Epidermal melanocyte (primary cell): ENCODE measurements around the gene ELK4.

ENCODE experiments used
- DNase-seq: peaks from one replicate; pipeline ENCODE4 v3.0.0; 2011; ENCODE audit warnings: low spot score; ENCODE audit not compliant: insufficient read length

The ELK4 gene, protein sequence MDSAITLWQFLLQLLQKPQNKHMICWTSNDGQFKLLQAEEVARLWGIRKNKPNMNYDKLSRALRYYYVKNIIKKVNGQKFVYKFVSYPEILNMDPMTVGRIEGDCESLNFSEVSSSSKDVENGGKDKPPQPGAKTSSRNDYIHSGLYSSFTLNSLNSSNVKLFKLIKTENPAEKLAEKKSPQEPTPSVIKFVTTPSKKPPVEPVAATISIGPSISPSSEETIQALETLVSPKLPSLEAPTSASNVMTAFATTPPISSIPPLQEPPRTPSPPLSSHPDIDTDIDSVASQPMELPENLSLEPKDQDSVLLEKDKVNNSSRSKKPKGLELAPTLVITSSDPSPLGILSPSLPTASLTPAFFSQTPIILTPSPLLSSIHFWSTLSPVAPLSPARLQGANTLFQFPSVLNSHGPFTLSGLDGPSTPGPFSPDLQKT

DNA sequence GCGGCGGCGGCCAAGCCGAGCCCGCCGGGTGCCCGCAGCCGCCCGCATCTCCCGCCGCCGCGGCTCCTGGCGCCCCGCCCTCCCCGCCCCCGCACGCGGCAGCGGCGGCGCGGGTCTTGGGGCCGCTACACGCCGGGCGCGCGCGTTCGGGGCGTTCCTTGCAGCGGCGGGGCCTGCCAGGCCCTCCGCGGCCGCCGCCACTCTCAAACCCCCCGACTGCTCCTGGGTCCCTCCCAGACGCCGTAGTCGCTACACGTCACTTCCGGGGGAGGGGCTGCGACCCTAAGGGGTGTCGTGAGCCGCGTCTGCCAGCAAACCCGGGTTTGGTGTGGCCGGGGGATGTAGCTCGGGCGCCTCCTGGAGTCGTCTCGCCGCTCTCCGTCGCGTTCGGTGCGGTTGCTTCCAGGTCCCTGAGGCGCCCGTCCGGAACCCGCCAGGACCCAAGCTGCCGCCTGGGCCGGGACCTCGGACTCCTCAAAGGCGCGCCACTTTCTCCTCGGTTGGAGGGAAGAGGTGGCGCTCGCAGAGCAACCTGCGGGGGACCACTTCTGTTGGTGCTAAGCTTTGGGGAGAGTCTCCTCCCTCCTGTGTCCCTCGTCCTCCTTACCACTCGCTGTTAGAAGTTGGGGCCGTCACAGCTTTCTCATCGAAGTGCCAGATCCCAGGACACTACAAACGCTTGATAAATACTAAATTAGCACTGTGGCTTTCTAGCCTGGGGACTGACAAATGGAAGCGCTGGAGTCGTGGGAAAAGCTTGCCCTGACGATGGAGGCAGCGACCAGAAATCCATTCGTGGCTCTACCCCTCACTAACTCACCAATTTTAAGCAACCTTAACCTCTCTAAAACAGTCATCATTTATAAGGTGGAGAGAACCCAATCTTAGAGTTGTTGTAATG, at the start of gene ELK4:
Gene ELK4, minus strand, starts transcription at position 244 of the 901 bp plus-strand sequence. CDS start 8,129 bp downstream, outside the sequence.
- peak; percentile 95 for DNase-seq

DNA sequence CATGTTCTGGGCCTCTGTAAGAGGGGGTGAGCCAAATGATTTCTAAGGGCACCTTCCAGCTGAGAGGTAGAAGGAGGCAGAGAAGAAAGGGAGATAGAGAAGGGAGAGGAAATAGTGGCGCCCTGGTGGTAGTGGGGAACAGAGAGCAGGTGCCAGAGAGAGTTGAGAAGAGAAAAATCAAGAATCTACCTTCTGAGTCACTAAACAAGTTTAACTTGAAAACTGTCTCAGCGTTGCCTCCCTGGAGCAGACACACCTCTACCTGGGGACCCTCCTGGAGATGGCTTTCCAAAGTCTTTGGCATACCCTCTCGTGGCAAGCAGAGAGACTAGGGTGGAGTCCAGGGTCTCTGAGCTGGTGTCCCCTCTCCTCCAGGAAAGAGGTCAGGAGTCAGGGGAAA, 49.6 kb upstream of the ELK4 start:
- no peak for DNase-seq

DNA sequence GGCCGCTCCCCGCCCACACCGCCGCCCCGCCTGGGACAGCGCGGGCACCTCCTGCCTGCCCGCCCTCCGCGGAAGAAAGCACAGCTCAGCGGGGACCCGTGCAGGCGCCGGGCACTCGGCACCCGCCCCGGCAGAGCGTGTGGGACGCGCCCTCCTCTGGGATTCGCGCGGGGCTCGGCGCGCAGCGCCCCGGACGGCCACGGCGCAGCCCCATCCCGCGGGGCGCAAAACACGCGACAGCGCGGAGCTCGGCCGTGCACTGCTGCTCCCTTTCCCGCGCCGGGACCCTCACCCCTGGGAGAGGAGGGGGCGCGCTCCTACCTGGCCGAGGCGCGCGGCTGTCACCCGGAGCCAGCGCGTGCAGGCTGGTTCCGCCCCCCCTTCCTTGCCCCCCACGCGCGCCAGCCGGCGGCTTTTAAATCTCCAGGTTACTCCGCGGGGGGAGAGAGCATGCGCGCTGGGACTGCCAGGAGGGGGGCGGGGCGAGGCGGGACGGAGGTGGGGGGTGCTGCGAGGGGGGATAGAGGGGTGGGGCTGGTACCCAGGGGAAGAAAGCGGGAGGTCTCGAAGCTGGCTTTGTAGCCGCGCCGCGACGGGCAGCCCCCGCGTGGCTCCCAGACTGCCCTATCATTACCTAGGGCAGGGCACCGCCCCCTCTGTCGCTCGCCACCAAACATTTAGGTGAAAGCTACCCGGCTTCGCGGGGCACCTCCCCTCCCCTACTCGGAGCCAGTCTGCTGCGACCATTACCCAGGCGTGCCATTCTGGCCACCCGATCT, 48.5 kb upstream of the ELK4 start, which contains the start of gene SLC45A3:
Gene SLC45A3, minus strand, starts transcription at position 437 of the 779 bp plus-strand sequence. CDS start 15,853 bp downstream, outside the sequence.
- DNase-seq = no peak

DNA sequence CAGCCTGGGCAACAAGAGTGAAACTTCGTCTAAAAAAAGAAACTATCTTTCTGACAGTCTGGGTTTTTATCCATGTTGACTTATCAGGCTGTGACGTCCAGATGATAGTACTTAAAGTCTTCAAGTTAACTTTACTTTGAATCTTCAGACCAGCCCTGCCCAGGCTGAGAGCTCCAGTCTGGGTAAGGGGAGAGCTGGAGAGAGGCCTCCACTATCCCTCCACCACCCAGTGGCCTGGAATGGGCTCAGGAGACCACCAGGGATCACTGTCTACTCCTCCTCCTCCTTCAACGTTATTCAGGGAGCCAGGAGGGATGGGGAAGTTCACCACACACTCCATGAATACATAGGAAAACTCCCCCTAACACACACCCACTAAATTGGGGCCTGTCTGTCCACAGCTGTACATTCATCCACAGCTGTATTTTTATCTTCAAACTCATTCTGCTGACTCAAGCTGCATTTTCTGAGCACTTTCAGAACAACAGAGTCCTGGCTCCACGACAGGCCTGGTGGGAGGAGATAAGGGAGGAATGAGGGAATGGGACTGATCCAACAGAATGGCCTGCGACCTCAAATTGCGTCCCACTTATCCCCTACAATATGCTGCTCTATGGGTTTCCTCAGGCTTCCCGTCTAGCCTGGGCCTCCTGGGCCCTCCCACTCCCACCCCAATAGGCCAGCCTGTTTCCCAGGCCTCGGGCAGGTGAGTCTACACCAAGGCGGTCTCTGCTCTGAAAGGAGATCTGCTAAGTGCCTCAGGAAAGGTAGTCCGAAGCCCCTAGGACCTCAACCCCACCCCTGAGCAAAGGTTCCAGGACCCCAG, 46.7 kb upstream of the ELK4 start:
- no peak for DNase-seq

DNA sequence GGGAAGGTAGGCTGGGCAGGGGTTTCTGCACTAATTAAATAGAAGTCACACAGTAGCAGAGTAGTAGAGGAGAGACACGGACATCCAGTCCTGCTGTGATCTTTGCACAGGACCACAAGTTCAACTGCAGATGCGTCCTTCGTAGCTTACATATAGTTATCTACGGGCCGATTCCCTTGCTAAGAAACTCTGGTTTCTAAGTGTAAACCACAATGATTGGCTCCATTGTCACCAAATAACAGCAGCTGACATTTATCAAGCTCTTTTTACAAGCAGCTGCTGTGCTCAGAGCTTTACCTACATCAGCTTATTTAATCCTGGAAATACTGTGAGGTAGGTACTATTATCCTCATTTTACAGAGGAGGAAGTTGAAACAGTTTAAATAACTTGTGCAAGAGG, 45.4 kb upstream of the ELK4 start:
- no peak for DNase-seq

DNA sequence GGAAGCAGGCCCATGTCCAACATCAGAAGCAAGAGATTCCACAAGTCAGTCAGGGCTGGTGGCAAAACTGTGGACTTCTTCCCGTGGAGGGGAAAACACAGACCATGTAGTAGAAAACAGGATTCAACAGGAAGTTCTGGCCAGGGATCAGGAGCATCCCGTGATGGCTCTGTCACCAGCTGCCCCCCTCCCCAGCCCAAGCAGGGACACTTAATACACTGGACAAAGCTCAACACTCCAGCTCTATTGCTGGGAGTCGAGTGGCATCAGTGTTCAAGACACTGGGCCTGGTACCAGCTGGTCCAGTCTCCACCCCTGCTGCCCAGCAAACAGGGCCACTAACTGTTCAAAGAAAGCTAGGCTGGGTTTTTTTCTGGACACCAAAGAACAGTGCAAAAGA, 44.8 kb upstream of the ELK4 start:
- no peak for DNase-seq

DNA sequence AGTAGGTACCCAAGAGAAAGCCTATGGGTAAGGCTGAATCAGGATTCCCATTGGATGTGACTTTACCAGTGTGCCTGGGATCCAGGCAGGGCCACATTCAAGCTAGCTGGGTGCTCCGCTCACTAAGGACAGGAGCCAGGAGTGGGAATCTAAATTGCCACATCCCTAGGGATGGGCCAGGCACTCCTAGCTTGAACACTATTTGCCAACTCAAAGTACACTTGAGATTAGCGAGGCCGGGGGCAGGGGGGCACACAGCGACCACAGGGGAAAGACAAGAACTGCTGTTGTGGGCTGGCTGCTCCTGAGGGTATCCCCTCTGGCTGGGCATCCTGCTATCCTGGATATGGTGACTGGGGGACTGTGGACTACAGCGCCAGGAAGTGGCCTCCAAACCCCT, 44.2 kb upstream of the ELK4 start:
- no peak for DNase-seq

DNA sequence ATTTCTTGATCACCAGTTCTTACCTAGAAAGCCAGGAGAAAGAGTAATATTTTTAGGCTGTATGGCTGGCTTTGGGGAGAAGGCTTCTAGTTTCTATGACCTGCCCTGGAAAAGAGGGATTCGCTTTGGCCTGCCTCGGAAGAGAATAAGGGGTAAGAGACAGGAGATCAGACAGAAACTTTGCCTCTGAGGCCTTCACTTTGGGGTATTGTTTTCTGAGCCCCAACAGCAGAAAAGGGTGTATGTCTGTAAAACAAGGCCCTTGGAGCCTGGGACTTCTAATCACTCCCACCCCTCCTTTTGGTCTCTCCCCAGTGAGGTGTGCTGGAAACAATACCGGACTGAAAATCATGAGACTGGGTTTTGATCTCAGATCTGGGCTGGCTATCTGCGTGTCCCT, 43.4 kb upstream of the ELK4 start:
- DNase-seq = no peak

DNA sequence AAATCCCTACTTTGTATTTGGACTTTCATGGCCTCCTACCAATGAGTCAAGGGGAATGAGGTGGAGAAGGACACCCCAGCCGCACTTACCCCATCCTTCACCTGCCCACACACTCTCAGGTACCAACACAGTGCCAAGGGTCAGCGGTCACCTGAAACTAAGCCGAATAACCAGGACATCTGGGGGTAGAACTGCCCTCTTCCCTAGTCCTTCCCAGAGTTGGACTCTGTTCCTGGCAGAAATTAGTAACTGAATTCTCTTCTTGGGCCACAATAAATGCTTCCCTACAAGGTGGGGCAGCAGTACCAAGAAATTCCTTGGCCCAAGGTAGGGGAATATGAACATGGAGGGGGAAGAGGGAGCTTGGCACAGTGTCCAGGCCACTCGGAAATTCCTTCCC, 41.2 kb upstream of the ELK4 start:
- no peak for DNase-seq

DNA sequence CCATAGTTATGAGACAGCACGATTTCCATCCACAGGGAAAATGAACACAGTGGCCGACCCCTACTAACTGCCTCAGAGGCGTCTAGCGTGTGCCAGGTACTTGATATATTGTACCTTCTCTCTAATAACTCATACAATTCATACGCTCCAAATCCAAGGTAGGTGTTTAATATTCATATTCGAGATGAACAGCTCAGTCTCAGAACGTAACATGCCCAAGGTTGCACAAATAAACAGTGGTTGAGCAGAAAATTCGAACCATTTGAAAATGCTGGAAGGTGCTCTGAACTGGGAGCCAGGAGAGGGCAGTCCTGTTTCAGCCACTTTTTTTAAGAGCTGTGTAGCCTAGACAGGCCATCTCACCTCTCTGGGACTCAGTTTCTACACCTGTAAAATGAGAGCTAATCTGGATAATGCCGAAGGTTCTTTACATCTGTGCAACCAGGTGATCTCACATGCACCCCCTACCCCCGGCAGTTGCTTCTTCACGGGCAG, 40.6 kb upstream of the ELK4 start:
- no peak for DNase-seq

DNA sequence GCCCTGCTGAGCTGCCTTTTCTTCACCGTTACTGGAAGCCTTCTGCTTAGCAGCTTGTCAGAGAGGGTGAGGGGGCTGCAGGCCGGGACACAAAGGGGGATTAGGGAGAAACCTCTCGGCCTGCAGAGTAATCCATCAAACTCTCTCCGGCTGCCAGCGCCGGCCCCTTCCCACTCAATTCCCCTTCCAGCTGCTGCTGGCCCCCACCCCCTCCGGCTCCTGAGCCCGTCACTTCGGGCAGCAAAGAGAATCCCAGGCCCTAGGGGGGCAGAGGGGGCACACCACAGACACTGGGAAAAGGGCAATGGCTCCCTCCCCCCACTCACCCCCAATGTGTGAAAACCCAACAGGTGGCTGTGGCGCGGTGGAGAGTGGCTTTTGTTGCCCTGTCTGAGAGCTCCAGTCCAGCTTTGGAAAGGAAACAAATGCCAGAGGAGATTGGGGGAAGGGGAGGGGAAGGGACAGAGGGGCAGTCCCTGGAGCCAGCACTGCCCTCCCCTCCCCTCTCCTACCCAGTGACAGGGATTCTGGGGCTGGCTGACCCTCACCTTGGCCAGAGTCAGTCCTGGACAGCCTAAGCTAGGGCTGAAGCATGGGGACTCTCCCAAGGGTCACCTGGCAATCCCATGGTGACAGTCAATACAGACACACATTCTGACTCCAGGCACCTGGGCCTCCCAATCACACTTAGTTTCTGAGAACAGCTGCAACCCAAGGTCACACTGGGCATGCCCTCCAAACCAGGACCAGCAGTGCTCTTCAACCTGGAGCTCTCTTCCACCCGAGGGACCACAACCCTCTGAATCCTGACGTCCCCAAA, 39.0 kb upstream of the ELK4 start:
- DNase-seq = no peak

DNA sequence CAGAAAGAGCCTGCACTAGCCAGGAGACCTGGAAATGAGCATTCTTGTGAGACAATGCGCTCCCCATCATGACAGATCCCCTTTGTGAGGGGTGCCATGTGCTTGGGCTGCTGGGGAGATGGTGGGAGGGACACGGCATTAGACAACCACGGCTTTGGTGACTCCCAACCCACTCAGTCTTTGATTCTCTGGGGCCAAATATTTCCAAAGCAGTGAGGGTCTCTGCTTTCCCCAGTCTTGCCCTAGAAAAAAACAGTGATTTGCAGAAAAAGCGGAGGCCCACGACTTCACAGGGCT, 38.3 kb upstream of the ELK4 start:
- DNase-seq = no peak

DNA sequence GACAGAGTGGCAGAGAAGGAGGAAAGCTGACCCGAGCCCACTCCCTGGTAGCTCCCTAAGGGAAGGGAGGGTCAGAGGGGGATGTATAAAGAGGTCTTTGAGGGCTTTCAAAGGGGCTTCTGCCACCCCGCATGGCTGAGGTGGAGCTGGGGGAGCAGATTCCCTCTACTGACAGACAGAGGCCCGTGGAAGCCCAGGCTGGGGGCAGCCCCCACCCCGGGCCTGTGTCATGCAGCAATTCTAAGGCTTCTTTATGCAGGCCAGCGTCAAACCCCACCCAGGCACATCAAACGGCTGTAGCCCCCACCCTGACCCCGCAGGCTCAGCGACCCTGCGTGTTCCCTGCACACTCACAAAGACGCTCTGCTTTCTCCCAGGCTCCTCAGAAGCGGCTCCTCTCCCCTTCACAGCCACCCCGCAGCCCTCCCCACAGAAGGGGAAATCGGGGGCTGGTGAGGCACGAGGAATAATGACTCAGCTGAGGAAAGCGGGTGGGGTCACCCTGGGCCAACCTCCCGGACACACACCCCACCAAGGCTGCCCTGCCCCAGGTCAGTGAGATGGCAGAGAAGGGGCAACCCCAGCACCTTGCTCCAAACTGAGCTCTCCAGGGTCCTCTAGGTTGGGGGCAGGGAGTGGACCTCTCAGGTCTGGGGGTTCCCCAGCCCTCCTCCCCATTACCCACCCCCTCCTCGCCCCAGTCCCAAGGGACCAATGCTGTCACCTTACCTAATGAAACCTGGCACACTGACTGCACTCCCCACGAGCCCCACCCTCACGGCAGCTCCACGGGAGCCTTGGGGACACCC, 37.7 kb upstream of the ELK4 start:
- no peak for DNase-seq

DNA sequence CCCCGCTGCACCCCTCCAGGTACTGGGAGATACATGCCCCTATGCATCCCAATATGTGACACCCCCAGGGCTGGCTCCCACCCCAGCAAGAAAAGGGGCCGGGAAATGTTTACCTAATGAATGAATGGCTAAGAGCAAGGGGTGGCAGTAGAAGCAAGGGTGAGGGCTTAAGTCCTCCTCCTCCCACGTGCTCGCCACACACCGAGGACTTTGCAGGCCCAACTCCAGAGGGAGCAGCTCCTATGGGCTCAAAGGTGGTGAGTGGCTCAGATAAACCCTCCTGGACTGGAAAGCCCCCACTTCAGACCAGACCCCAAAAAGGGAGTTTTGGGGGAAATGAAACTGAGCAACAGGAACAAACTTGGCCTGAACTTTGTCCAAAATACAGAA, 37.1 kb upstream of the ELK4 start:
- no peak for DNase-seq

DNA sequence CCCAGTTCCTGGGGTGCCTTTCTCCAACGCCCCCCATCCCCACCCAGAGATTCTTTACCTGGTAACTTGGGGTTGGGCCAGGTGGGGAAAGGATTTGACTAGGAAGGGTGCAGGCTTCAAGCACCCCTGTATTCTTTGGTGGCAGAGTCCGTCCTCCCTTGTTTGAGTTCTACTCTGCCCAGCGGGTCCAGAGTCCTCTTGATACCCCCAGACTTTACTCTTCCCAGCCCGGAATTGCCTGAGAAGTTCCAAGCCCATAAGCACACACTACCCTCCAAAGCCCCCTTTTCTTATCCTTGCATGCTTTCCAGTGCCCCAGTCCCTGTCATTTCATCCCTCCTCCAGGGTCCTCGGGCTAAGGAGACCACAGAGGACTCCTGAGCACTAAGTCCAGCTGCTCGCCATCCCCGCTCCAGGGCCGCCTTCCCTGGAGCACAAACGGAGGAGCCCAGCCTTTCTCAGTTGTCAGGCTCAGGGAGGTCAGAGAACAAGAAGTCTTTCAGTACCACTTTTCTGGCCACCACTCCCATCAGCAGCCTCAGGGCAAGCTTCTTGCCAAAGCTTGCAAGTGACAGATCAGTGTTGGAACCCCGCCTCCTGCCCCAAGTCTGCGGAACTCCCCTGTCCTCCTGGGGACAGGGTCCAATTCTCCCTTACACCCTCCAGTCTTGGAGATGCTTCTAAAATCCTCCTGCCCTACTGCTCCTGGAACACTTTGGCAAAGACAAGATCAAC, 36.3 kb upstream of the ELK4 start:
- DNase-seq = no peak

DNA sequence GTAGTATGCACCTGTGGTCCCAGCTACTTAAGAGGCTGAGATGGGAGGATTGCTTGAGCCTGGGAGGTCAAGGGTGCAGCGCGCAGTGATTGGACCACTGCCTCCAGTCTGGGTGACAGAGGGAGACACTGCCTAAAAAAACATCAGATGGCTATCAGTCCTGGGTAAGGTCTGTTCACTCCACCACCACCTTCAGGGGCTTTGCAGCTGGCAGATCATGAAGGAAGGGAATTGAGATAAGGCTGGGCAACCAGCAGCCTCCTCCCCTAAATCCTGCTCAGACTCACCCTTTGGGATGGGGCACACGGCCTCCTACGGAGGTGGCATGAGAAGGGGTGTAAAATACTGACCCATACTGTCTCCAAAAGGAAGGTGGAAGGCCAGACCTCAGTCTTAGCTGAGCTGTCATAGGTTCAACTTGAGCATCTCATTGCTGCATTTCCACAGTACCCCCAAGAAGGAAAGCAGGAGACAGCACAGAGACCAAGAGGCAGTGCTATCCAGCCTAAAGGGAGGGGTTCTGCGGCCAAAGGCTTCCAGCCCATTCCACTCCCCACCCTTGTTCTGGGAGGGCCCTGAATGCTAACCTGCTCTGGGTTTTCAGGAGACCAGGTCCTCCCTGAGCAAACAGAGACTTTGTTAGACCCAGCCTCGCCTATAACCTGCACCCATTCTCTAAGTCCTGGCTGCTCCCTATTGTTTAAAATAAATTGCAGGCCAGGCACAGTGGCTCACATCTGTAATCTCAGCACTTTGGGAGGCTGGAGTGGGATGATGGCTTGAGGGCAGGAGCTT, 34.8 kb upstream of the ELK4 start:
- DNase-seq = no peak
